Astrocyte of the spinal cord (primary cell): ENCODE results near the gene PLCB4.

Source experiments
- DNase-seq: peaks from one replicate; pipeline ENCODE4 v3.0.0; 2011; ENCODE audit warnings: low read depth, low spot score
- H3K4me3 ChIP-seq: 2 replicates; pipeline ENCODE4 v1.5.1; 2011; ENCODE audit warnings: low read depth, mild to moderate bottlenecking, low read length, moderate library complexity
- in situ Hi-C: cut with HindIII; loops from 2 replicates; pipeline ENCODE4 v1.10.0; 2017; ENCODE audit warnings: low sequenced_read_pairs
- TF ChIP-seq, protein P1 (sequence below): IDR thresholded peaks from 2 replicates; pipeline ENCODE4 v1.5.1; 2012; ENCODE audit warnings: low read depth, mild to moderate bottlenecking, low read length, inconsistent platforms

PLCB4 gene

DNA sequence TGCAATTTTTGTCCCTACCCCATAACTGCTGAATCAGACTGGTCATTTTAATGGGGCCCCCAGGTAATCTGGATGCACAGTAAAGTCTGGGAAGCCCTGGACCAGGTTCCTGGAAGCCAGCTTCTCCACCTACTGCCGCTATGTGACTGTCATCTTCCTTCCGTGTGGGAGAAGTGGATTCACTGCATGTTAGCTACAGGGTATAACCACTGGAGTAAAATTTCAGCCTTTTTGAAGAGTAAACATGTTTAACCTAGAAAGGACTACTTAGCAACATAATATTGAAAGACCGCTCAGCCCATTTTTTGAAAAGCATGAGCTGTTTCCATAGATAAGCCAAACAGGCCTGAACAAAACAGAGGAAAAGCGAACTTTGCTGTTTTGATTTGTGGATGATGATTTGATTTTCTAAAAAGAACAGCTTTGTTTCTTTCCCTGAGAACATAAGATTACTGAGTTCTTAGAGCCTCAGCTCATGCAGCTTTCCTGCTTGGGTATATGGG lies 208.1 kb downstream of the PLCB4 start:
- TF ChIP-seq, protein P1, sequence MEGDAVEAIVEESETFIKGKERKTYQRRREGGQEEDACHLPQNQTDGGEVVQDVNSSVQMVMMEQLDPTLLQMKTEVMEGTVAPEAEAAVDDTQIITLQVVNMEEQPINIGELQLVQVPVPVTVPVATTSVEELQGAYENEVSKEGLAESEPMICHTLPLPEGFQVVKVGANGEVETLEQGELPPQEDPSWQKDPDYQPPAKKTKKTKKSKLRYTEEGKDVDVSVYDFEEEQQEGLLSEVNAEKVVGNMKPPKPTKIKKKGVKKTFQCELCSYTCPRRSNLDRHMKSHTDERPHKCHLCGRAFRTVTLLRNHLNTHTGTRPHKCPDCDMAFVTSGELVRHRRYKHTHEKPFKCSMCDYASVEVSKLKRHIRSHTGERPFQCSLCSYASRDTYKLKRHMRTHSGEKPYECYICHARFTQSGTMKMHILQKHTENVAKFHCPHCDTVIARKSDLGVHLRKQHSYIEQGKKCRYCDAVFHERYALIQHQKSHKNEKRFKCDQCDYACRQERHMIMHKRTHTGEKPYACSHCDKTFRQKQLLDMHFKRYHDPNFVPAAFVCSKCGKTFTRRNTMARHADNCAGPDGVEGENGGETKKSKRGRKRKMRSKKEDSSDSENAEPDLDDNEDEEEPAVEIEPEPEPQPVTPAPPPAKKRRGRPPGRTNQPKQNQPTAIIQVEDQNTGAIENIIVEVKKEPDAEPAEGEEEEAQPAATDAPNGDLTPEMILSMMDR, result no peak
- H3K4me3 ChIP-seq, result no peak overlapping the region
- in situ Hi-C loops, result no loop called here
- no peak for DNase-seq

DNA sequence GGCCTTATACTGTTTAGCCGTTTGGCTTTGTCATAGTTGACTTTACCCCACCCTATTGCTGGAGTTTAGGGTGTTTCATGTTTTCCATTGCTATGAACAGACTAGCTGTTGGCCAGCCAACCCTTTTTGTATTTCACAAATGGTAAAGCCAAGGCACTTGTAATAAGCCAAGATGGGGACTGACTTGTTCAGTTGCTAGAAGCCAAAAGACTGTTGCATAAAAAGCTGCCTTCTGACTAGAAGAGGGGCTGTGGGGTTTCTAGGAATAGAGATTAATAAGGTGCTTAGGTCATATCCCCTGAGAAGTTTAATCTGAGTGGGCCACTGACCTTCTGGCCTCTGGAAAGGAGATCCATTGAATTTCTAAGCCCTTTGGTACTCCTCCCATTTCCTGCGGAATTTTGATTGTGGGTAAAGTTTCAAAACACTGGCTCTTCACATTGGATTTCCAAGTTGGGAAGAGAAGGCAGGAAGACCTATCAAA lies 211.1 kb downstream of the PLCB4 start:
- TF ChIP-seq, protein P1, result no peak
- no peak overlapping the region for H3K4me3 ChIP-seq
- DNase-seq, result no peak
- in situ Hi-C loops, result no loop called here

DNA sequence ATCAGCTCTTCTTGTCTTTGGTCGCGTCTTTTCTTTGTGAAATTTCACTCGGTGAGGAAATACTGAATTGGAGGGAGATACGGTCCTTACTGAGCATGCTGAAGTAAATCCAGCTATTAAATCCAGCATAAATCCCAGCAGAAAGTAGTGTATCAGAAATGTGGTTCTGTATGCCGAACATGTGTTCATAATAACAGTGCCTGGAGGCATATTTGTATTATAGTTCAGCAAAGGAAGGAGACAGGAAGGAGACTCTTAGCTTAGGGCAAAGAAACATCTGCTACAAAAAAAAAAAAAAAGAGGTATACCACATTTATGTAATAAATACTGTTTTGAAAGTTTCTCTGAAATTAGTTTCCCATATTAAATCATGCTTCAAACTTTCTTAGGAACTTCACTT lies 211.8 kb downstream of the PLCB4 start:
- in situ Hi-C loops, result no loop called here

DNA sequence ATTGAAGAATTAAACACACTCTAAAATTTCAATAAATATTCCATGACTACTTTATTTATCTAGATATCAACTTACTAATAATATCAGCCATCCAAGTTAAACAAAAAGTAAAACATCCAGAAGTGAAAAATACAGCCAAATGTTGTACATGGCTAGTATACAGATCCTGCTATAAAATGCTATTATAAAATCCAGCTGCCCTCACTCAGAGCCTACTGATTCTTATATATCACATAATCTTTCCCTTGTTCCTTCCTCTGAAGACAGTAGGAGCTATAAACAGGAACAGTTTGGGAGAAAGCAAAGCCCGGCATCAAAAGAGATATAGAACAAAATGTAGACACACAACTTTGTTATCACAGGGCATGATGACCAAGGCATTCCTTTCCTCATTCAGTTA lies 212.9 kb downstream of the PLCB4 start:
- TF ChIP-seq, protein P1, result no peak
- H3K4me3 ChIP-seq, result no peak overlapping the region
- no peak for DNase-seq
- in situ Hi-C loops, result no loop called here

More for the DNA sequence above, 211.8 kb downstream of the PLCB4 start:
- no peak overlapping the region for H3K4me3 ChIP-seq
- no peak for DNase-seq
- TF ChIP-seq, protein P1, result no peak

DNA sequence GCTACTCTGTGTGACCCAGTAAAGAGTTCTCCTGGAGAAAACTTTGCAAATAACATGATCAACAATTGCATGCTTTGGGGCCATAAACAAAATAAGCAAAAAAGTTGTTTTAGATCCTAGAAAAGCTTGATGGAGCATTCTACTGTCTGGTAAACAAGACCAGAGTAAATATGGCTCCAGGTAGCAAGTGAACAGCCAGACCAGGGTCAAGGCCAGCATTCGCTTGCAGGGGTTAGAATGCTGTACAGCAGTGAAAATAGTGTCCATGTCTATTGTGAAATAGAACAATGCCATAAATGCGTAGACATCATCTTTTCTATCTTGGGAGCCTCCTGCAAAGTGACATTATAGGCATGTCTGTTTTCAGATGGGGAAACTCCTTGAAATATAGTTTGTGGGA lies 216.7 kb downstream of the PLCB4 start:
- H3K4me3 ChIP-seq, result no peak overlapping the region
- no peak for DNase-seq
- in situ Hi-C loops, result no loop called here
- TF ChIP-seq, protein P1, result no peak

DNA sequence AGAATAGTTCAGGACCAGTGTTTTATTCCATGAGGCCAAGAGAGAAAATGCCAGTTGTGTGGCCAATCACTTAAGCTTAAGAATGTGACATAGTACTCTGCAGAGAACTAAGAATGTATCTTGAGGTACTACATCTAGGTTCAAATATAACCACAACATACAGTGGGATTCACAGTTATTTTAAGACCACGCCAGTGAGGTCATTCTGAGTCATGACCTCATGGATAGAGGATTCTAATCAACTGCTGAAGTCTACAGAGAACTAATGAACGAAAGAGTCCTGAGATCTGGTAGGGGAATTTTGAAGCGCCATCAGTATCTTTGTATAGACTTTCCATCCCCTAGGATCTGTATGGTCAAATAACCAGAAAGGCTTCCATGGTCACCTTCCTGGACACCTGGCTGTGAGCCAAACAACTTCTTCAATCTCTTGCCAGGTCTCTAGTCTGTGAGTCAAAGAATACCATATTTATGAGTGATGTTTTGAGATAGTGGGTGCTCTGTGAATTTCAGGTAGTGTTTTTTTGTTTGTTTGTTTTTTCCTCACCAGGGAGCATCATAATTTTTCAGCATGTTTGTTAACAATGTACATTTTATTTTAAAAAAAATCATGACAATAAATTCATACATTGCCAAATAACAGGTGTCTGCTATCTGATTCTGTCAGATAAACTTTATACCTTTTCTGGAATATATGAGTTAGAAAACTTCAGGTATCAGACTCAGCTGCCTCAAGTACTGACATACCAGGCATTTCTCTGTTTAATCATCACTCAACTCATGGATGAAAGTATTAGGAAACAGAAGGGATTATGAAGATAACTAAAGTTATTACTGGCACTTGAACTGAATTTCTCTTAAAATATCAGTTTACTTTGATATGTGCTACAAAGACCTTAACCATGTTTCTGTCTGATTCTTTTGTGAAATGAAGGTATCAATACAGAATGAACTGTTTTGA lies 217.9 kb downstream of the PLCB4 start:
- no peak for DNase-seq
- no peak overlapping the region for H3K4me3 ChIP-seq
- in situ Hi-C loops, result no loop called here
- TF ChIP-seq, protein P1, result no peak
